SJSA1 (cell line): ENCODE results near the gene CHRNB4. TPM values are rescaled to one million over a fixed set of nuclear protein-coding genes. Genes with fewer than 3 reads are reported as not detected.
"Not testable (repeated sequence)": the region's sequence is repeated elsewhere in the genome, so short reads cannot be mapped to it uniquely, and the experiment has no call there.

Experiments used
- DNase-seq, 2 experiments: peaks; one replicate each; pipeline ENCODE4 v3.0.0-alpha.2; 2015 to 2020; ENCODE audit warnings: low spot score in 2 of 2, low read depth in 1 of 2
- H3K27ac ChIP-seq: fragments of 250-450 bp; sonication (Bioruptor Pico); 2 replicates; pipeline ENCODE4 v1.5.1; 2020; ENCODE audit warnings: mild to moderate bottlenecking, moderate library complexity
- H3K27me3 ChIP-seq: fragments of 250-450 bp; sonication (Bioruptor Pico); replicated peaks from 2 replicates; pipeline ENCODE4 v1.5.1; 2020; ENCODE audit warnings: mild to moderate bottlenecking, moderate library complexity
- H3K36me3 ChIP-seq: fragments of 250-450 bp; sonication (Bioruptor Pico); 2 replicates; pipeline ENCODE4 v1.5.1; 2020; ENCODE audit warnings: mild to moderate bottlenecking
- H3K4me1 ChIP-seq: fragments of 250-450 bp; sonication (Bioruptor Pico); replicated peaks from 2 replicates; pipeline ENCODE4 v1.6.1; 2021; ENCODE audit warnings: mild to moderate bottlenecking
- H3K4me3 ChIP-seq: fragments of 250-450 bp; sonication (Bioruptor Pico); 2 replicates; pipeline ENCODE4 v1.5.1; 2020; ENCODE audit warnings: mild to moderate bottlenecking
- H3K9me3 ChIP-seq: fragments of 250-450 bp; sonication (Bioruptor Pico); replicated peaks from 2 replicates; pipeline ENCODE4 v1.5.1; 2020; ENCODE audit warnings: mild to moderate bottlenecking
- total RNA-seq: library from RNA; depleted of rRNA; stranded (reverse); fragments of >200 nt; shearing (Covaris generic); gene quantifications from 2 replicates; pipeline ENCODE4 v1.2.3, GENCODE V29; 2014; rRNA removed

CHRNB4 gene
- total RNA-seq: not detected in 2 replicates

- DNase-seq: no peak
- H3K4me3 ChIP-seq: no peak within 1 kb of the TSS
- no peak within 1 kb of the TSS for H3K27ac ChIP-seq
- H3K4me1 ChIP-seq: 0 out of 2 replicates have a peak, but pooled peaks cover 5% of the 10 kb centered on the region
- H3K36me3 ChIP-seq: no peaks in the 10 kb centered on the region
- no peaks in the 10 kb centered on the region for H3K9me3 ChIP-seq
- H3K27me3 ChIP-seq: peaks cover 11% of the 10 kb centered on the region
Observed at GRCh38 chr15:78641102-78641748, at the start of gene CHRNB4. Gene CHRNB4 (minus strand): TSS chr15:78641210. CDS start chr15:78641133, 77 bp downstream.

- no peaks in the 10 kb centered on the region for H3K27me3 ChIP-seq
- H3K4me1 ChIP-seq: no peaks in the 10 kb centered on the region
- H3K4me3 ChIP-seq: no peak overlapping the region
- H3K9me3 ChIP-seq: no peaks in the 10 kb centered on the region
- no peaks in the 10 kb centered on the region for H3K36me3 ChIP-seq
- no peak overlapping the region for H3K27ac ChIP-seq
- DNase-seq: no peak
Observed at GRCh38 chr15:78689626-78690025, 48.6 kb upstream of the CHRNB4 start.

GRCh38 chr15:78685925-78686324 lies 44.9 kb upstream of the CHRNB4 start:
- no peaks in the 10 kb centered on the region for H3K36me3 ChIP-seq
- no peaks in the 10 kb centered on the region for H3K9me3 ChIP-seq
- no peaks in the 10 kb centered on the region for H3K27me3 ChIP-seq
- no peak for DNase-seq
- H3K4me3 ChIP-seq: no peak overlapping the region
- H3K27ac ChIP-seq: no peak overlapping the region
- H3K4me1 ChIP-seq: no peaks in the 10 kb centered on the region

GRCh38 chr15:78685159-78685921 lies 44.3 kb upstream of the CHRNB4 start:
- H3K9me3 ChIP-seq: no peaks in the 10 kb centered on the region
- no peaks in the 10 kb centered on the region for H3K4me1 ChIP-seq
- DNase-seq: no peak

GRCh38 chr15:78684657-78685056 lies 43.6 kb upstream of the CHRNB4 start:
- Histone ChIP-seq H3K9me3 (no peaks in the 10 kb centered on the region), H3K4me1 (no peaks in the 10 kb centered on the region), H3K4me3 (no peak overlapping the region), H3K27me3 (no peaks in the 10 kb centered on the region), H3K36me3 (no peaks in the 10 kb centered on the region), H3K27ac (no peak overlapping the region)
- DNase-seq: no peak

More at GRCh38 chr15:78685159-78685921, 44.3 kb upstream of the CHRNB4 start:
- no peaks in the 10 kb centered on the region for H3K27me3 ChIP-seq
- H3K4me3 ChIP-seq: no peak overlapping the region
- no peaks in the 10 kb centered on the region for H3K36me3 ChIP-seq
- no peak overlapping the region for H3K27ac ChIP-seq

- not testable (repeated sequence) for H3K4me3 ChIP-seq, H3K27me3 ChIP-seq, H3K9me3 ChIP-seq, H3K4me1 ChIP-seq, H3K36me3 ChIP-seq, DNase-seq, H3K27ac ChIP-seq
Observed at GRCh38 chr15:78683599-78683998, 42.6 kb upstream of the CHRNB4 start.

- H3K36me3 ChIP-seq: no peaks in the 10 kb centered on the region
- H3K27ac ChIP-seq: no peak overlapping the region
- H3K27me3 ChIP-seq: no peaks in the 10 kb centered on the region
- no peak overlapping the region for H3K4me3 ChIP-seq
- no peak for DNase-seq
- no peaks in the 10 kb centered on the region for H3K9me3 ChIP-seq
- H3K4me1 ChIP-seq: no peaks in the 10 kb centered on the region
Observed at GRCh38 chr15:78682693-78683410, 41.8 kb upstream of the CHRNB4 start.

GRCh38 chr15:78682004-78682651 lies 41.1 kb upstream of the CHRNB4 start:
- H3K4me3 ChIP-seq: no peak overlapping the region
- H3K36me3 ChIP-seq: no peaks in the 10 kb centered on the region
- H3K9me3 ChIP-seq: no peaks in the 10 kb centered on the region
- no peak overlapping the region for H3K27ac ChIP-seq
- no peaks in the 10 kb centered on the region for H3K27me3 ChIP-seq
- H3K4me1 ChIP-seq: no peaks in the 10 kb centered on the region
- peak in 1 of 2 experiments; percentile 19 for DNase-seq

GRCh38 chr15:78681281-78682003 lies 40.4 kb upstream of the CHRNB4 start:
- no peaks in the 10 kb centered on the region for H3K36me3 ChIP-seq
- H3K27ac ChIP-seq: no peak overlapping the region
- no peak overlapping the region for H3K4me3 ChIP-seq
- H3K4me1 ChIP-seq: no peaks in the 10 kb centered on the region
- no peak for DNase-seq
- H3K27me3 ChIP-seq: no peaks in the 10 kb centered on the region
- H3K9me3 ChIP-seq: no peaks in the 10 kb centered on the region

- Histone ChIP-seq H3K9me3 (no peaks in the 10 kb centered on the region), H3K4me1 (no peaks in the 10 kb centered on the region), H3K27ac (no peak overlapping the region), H3K4me3 (no peak overlapping the region), H3K36me3 (no peaks in the 10 kb centered on the region), H3K27me3 (no peaks in the 10 kb centered on the region)
- peak in 1 of 2 experiments; percentile 30 for DNase-seq
Observed at GRCh38 chr15:78680431-78681075, 39.5 kb upstream of the CHRNB4 start.

- Histone ChIP-seq H3K9me3 (no peaks in the 10 kb centered on the region), H3K4me1 (no peaks in the 10 kb centered on the region), H3K27ac (no peak overlapping the region), H3K4me3 (no peak overlapping the region), H3K27me3 (no peaks in the 10 kb centered on the region), H3K36me3 (no peaks in the 10 kb centered on the region)
- no peak for DNase-seq
Observed at GRCh38 chr15:78679089-78679511, 38.1 kb upstream of the CHRNB4 start.

GRCh38 chr15:78676424-78677110 lies 35.6 kb upstream of the CHRNB4 start:
- H3K27ac ChIP-seq: no peak overlapping the region

More at GRCh38 chr15:78676424-78677110, 35.6 kb upstream of the CHRNB4 start:
- Histone ChIP-seq H3K36me3 (no peaks in the 10 kb centered on the region), H3K4me1 (no peaks in the 10 kb centered on the region), H3K27me3 (no peaks in the 10 kb centered on the region), H3K9me3 (no peaks in the 10 kb centered on the region), H3K4me3 (no peak overlapping the region)
- no peak for DNase-seq
